Liver (tissue), 9 donors: ENCODE data around the gene ANKRD60. TPM values are rescaled to one million over a fixed set of nuclear protein-coding genes. Genes with fewer than 3 reads are reported as not detected.

ENCODE experiments used
- DNase-seq: peaks from one replicate; pipeline ENCODE4 v3.0.0-alpha.2; 2017; ENCODE audit warnings: low spot score
- H3K27ac ChIP-seq, 2 donors: one replicate each; pipeline ENCODE4 v1.7.0; 2013; ENCODE audit warnings: inconsistent platforms in 2 of 2, low read length in 2 of 2, control low read depth in 1 of 2, low read depth in 1 of 2, mild to moderate bottlenecking in 1 of 2
- H3K27me3 ChIP-seq, 4 donors: one replicate each; pipeline versions ENCODE4 v1.6.1 to v1.7.0; 2013; ENCODE audit warnings: low read length in 3 of 4, inconsistent platforms in 1 of 4, mild to moderate bottlenecking in 1 of 4, moderate library complexity in 1 of 4; ENCODE audit not compliant: control insufficient read depth in 4 of 4, insufficient read depth in 4 of 4
- H3K36me3 ChIP-seq, 4 donors: one replicate each; pipeline versions ENCODE4 v1.6.1 to v1.7.0; 2013; ENCODE audit warnings: low read length in 3 of 4, mild to moderate bottlenecking in 3 of 4, low read depth in 1 of 4, moderate library complexity in 1 of 4; ENCODE audit not compliant: control insufficient read depth in 4 of 4, insufficient read depth in 3 of 4
- H3K4me1 ChIP-seq, 4 donors: one replicate each; pipeline versions ENCODE4 v1.6.1 to v1.7.0; 2013; ENCODE audit warnings: low read length in 3 of 4, mild to moderate bottlenecking in 3 of 4, moderate library complexity in 1 of 4; ENCODE audit not compliant: control insufficient read depth in 4 of 4, insufficient read depth in 4 of 4
- H3K4me3 ChIP-seq, 3 donors: one replicate each; pipeline versions ENCODE4 v1.6.1 to v1.7.0; 2013; ENCODE audit warnings: low read length in 3 of 3, control low read depth in 1 of 3, low read depth in 1 of 3, mild to moderate bottlenecking in 1 of 3
- H3K9ac ChIP-seq, 2 donors: one replicate each; pipeline ENCODE4 v1.7.0; 2013; ENCODE audit warnings: low read length in 2 of 2, mild to moderate bottlenecking in 2 of 2, moderate library complexity in 2 of 2, control low read depth in 1 of 2, low read depth in 1 of 2
- H3K9me3 ChIP-seq, 4 donors: one replicate each; pipeline versions ENCODE4 v1.6.1 to v1.7.0; 2013; ENCODE audit warnings: low read length in 3 of 4; ENCODE audit not compliant: control insufficient read depth in 4 of 4
- ATF3 ChIP-seq: IDR thresholded peaks from 2 replicates; pipeline ENCODE4 v1.6.1; 2016; ENCODE audit warnings: antibody characterized with exemption
- CTCF ChIP-seq: fragments of 150-350 bp; IDR thresholded peaks from 2 replicates; pipeline ENCODE4 v1.5.1; 2017; ENCODE audit warnings: improper control_type of control experiment, low read depth, low read length; ENCODE audit not compliant: missing input control
- EGR1 ChIP-seq, 2 donors: IDR thresholded peaks; 2 replicates each; pipeline ENCODE4 v1.6.1; 2016 to 2018; ENCODE audit warnings: antibody characterized with exemption in 2 of 2, low read depth in 2 of 2
- FOXA1 ChIP-seq: IDR thresholded peaks from 2 replicates; pipeline ENCODE4 v1.6.1; 2016; ENCODE audit warnings: antibody characterized with exemption
- FOXA2 ChIP-seq: IDR thresholded peaks from 2 replicates; pipeline ENCODE4 v1.6.1; 2016; ENCODE audit warnings: antibody characterized with exemption
- GABPA ChIP-seq, 2 donors: IDR thresholded peaks in 1 of 2; conservative IDR thresholded peaks in 1 of 2; 2 replicates each; pipeline ENCODE4 v1.6.1; 2016; ENCODE audit warnings: antibody characterized with exemption in 2 of 2, mild to moderate bottlenecking in 1 of 2, moderate library complexity in 1 of 2
- HNF4A ChIP-seq, 2 donors: conservative IDR thresholded peaks; 2 replicates each; pipeline ENCODE4 v1.6.1; 2016; ENCODE audit warnings: antibody characterized with exemption in 2 of 2, mild to moderate bottlenecking in 2 of 2
- HNF4G ChIP-seq: IDR thresholded peaks from 2 replicates; pipeline ENCODE4 v1.6.1; 2016; ENCODE audit warnings: antibody characterized with exemption
- JUND ChIP-seq, 2 donors: IDR thresholded peaks; 2 replicates each; pipeline ENCODE4 v1.6.1; 2016; ENCODE audit warnings: antibody characterized with exemption in 2 of 2
- MAX ChIP-seq: IDR thresholded peaks from 2 replicates; pipeline ENCODE4 v1.6.1; 2016; ENCODE audit warnings: antibody characterized with exemption
- NR2F2 ChIP-seq: IDR thresholded peaks from 2 replicates; pipeline ENCODE4 v1.6.1; 2016; ENCODE audit warnings: antibody characterized with exemption
- RAD21 ChIP-seq, 2 donors: IDR thresholded peaks; 2 replicates each; pipeline ENCODE4 v1.6.1; 2016; ENCODE audit warnings: antibody characterized with exemption in 2 of 2, mild to moderate bottlenecking in 2 of 2
- REST ChIP-seq: IDR thresholded peaks from 2 replicates; pipeline ENCODE4 v1.6.1; 2016; ENCODE audit warnings: antibody characterized with exemption, mild to moderate bottlenecking
- RXRA ChIP-seq, 2 donors: IDR thresholded peaks; 2 replicates each; pipeline ENCODE4 v1.6.1; 2017 to 2018; ENCODE audit warnings: antibody characterized with exemption in 2 of 2, mild to moderate bottlenecking in 1 of 2
- SP1 ChIP-seq: IDR thresholded peaks from 2 replicates; pipeline ENCODE4 v1.6.1; 2018; ENCODE audit warnings: antibody characterized with exemption, mild to moderate bottlenecking
- TAF1 ChIP-seq: conservative IDR thresholded peaks from 2 replicates; pipeline ENCODE4 v1.6.1; 2016; ENCODE audit warnings: antibody characterized with exemption, mild to moderate bottlenecking
- YY1 ChIP-seq: IDR thresholded peaks from 2 replicates; pipeline ENCODE4 v1.6.1; 2016; ENCODE audit warnings: antibody characterized with exemption, mild to moderate bottlenecking
- ZBTB33 ChIP-seq: IDR thresholded peaks from 2 replicates; pipeline ENCODE4 v1.6.1; 2016; ENCODE audit warnings: antibody characterized with exemption
- WGBS: extraction: QIAGEN DNeasy Blood & Tissue Kit; methylation state at CpG from one replicate; pipeline ENCODE4 v1.1.7; 2013; 5-methylcytosine and 5-hydroxymethylcytosine counted together
- polyA plus RNA-seq, 2 donors: library from polyadenylated mRNA; stranded (reverse) in 1 of 2; unstranded in 1 of 2; fragments of 200-250 nt in 1 of 2; fragments of >200 nt in 1 of 2; fragmentation: Nextera tagmentation in 1 of 2; extraction: Ambion mirVana in 1 of 2; gene quantifications; one replicate each; pipeline versions ENCODE4 v1.2.1 to v1.2.3, GENCODE V29; 2013 to 2015
- total RNA-seq, 2 donors: library from RNA; depleted of rRNA; stranded (reverse); fragments of >200 nt; gene quantifications; one replicate each; pipeline ENCODE4 v1.2.3, GENCODE V29; 2014
- donor health status: healthy.
- donor health status: healthy.
- donor health status: healthy.
- donor health status: healthy.
- donor health status: healthy.

ANKRD60 gene
- total and polyA plus RNA-seq, 4 donors = not detected

- TF ChIP-seq TAF1 = no peak
- peak in 1 of 2 donors; percentile 59 for TF ChIP-seq RAD21 (IDR thresholded peaks at IDR 0.05)
- DNase-seq = no peak
These were observed 17.9 kb upstream of the ANKRD60 start for GRCh38 chr20:58246346-58246745.

GRCh38 chr20:58245931-58246330, 17.5 kb upstream of the ANKRD60 start:
- no peaks in the 10 kb centered on the region for H3K4me1 ChIP-seq
- WGBS = 96% methylated on average over 8 of the region's 8 CpGs
- DNase-seq = no peak
- no peak overlapping the region for H3K4me3 ChIP-seq
- TF ChIP-seq FOXA2 = no peak
- no peak for TF ChIP-seq TAF1
- TF ChIP-seq HNF4G = no peak
- no peak for TF ChIP-seq ATF3
- TF ChIP-seq CTCF = no peak
- no peak for TF ChIP-seq NR2F2
- no peak for TF ChIP-seq YY1
- no peak for TF ChIP-seq MAX
- TF ChIP-seq HNF4A (conservative IDR thresholded peaks at IDR 0.05) = no peak
- TF ChIP-seq JUND (IDR thresholded peaks at IDR 0.05) = no peak
- TF ChIP-seq RXRA (IDR thresholded peaks at IDR 0.05) = no peak
- TF ChIP-seq FOXA1 = no peak
- no peak for TF ChIP-seq GABPA (IDR thresholded peaks at IDR 0.05 in 1 of 2, conservative IDR thresholded peaks at IDR 0.05 in 1 of 2)
- TF ChIP-seq REST = no peak
- TF ChIP-seq ZBTB33 = no peak
- TF ChIP-seq EGR1 (IDR thresholded peaks at IDR 0.05; ENCODE audit: low read depth in 2 of 2) = no peak
- no peak for TF ChIP-seq SP1
- no peak for TF ChIP-seq RAD21 (IDR thresholded peaks at IDR 0.05)
- no peak overlapping the region for H3K9ac ChIP-seq
- H3K36me3 ChIP-seq = peaks cover 0 to 17% (median 9%) of the 10 kb centered on the region in 4 donors
- no peak overlapping the region for H3K27ac ChIP-seq
- no peaks in the 10 kb centered on the region for H3K9me3 ChIP-seq
- H3K27me3 ChIP-seq = no peaks in the 10 kb centered on the region

More at GRCh38 chr20:58246346-58246745, 17.9 kb upstream of the ANKRD60 start:
- Histone ChIP-seq H3K4me1 (no peaks in the 10 kb centered on the region), H3K27ac (no peak overlapping the region), H3K36me3 (peaks cover 0 to 17% (median 9%) of the 10 kb centered on the region in 4 donors), H3K27me3 (no peaks in the 10 kb centered on the region), H3K9ac (no peak overlapping the region), H3K4me3 (no peak overlapping the region), H3K9me3 (no peaks in the 10 kb centered on the region)
- 82% methylated on average over 9 of the region's 9 CpGs for WGBS
